IMR-90 (cell line): Measurements from ENCODE around the gene PIP4K2A. TPM values are rescaled to one million over a fixed set of nuclear protein-coding genes. Genes with fewer than 3 reads are reported as not detected.

Experiments used
- ATAC-seq: fragments of 200-7000 bp; cut with Tn5 transposase; 2 replicates; pipeline ENCODE4 v1.9.1; 2020; ENCODE audit warnings: low read depth, mild to moderate bottlenecking, moderate library complexity
- BruUV-seq: library from RNA; stranded (reverse); fragments of 400-500 nt; replicated peaks from 2 replicates; lab custom pipeline; 2021; lab: Mats Ljungman, UMichigan
- CTCF ChIA-PET: fragments of 300-600 bp; formaldehyde crosslinking; extraction: SDS; loops from one replicate; lab custom pipeline; 2021; ENCODE audit warnings: antibody characterized with exemption; lab: Yijun Ruan, JAX
- POLR2A ChIA-PET: fragments of 300-600 bp; sonication (Branson Sonifier 250); formaldehyde crosslinking; loops from one replicate; lab custom pipeline; 2022; ENCODE audit warnings: antibody characterized with exemption; ENCODE audit not compliant: unreplicated experiment; lab: Charles Lee
- DNase-seq: peaks from one replicate; pipeline ENCODE4 v3.0.0; 2013
- H2AFZ ChIP-seq: replicated peaks from 2 replicates; pipeline ENCODE3; 2013; ENCODE audit warnings: low read length, mild to moderate bottlenecking; ENCODE audit not compliant: poor library complexity
- H2AK5ac ChIP-seq: 2 replicates; pipeline ENCODE4 v1.6.1; 2013; ENCODE audit warnings: low read depth, low read length, inconsistent platforms
- H2AK9ac ChIP-seq: replicated peaks from 2 replicates; pipeline ENCODE3; 2013; ENCODE audit warnings: mild to moderate bottlenecking, low read depth, low read length, moderate library complexity; ENCODE audit not compliant: poor library complexity
- H2BK120ac ChIP-seq: 2 replicates; pipeline ENCODE4 v1.6.1; 2013; ENCODE audit warnings: low read depth, low read length, inconsistent platforms
- H2BK15ac ChIP-seq: 3 replicates; pipeline ENCODE4 v1.6.1; 2013; ENCODE audit warnings: low read depth, low read length, inconsistent platforms
- H2BK20ac ChIP-seq: 2 replicates; pipeline ENCODE4 v1.6.1; 2013; ENCODE audit warnings: low read depth, mild to moderate bottlenecking, inconsistent platforms, low read length, moderate library complexity
- H2BK5ac ChIP-seq: 2 replicates; pipeline ENCODE4 v1.6.1; 2013; ENCODE audit warnings: mild to moderate bottlenecking, low read depth, low read length, inconsistent platforms; ENCODE audit not compliant: poor library complexity, severe bottlenecking
- H3K14ac ChIP-seq: replicated peaks from 2 replicates; pipeline ENCODE4 v1.6.1; 2013; ENCODE audit warnings: low read depth, low read length, inconsistent platforms
- H3K18ac ChIP-seq: 2 replicates; pipeline ENCODE4 v1.6.1; 2013; ENCODE audit warnings: low read depth, low read length, control low read depth
- H3K23ac ChIP-seq: 2 replicates; pipeline ENCODE4 v1.6.1; 2013; ENCODE audit warnings: low read depth, low read length, inconsistent platforms
- H3K27ac ChIP-seq: 2 replicates; pipeline ENCODE4 v1.5.1; 2013; ENCODE audit warnings: mild to moderate bottlenecking, control low read depth, low read length; ENCODE audit not compliant: insufficient read depth
- H3K27me3 ChIP-seq: 2 replicates; pipeline ENCODE4 v1.6.1; 2013; ENCODE audit warnings: low read length; ENCODE audit not compliant: control insufficient read depth, insufficient read depth
- H3K36me3 ChIP-seq: 2 replicates; pipeline ENCODE4 v1.6.1; 2013; ENCODE audit warnings: low read length, mixed read lengths; ENCODE audit not compliant: control insufficient read depth, insufficient read depth
- H3K4ac ChIP-seq: 2 replicates; pipeline ENCODE4 v1.6.1; 2013; ENCODE audit warnings: low read depth, low read length, inconsistent platforms
- H3K4me1 ChIP-seq: 2 replicates; pipeline ENCODE4 v1.6.1; 2013; ENCODE audit warnings: low read length, mixed read lengths; ENCODE audit not compliant: control insufficient read depth, insufficient read depth
- H3K4me2 ChIP-seq: 2 replicates; pipeline ENCODE4 v1.6.1; 2013; ENCODE audit warnings: low read depth, mild to moderate bottlenecking, control low read depth, low read length, moderate library complexity
- H3K4me3 ChIP-seq: 2 replicates; pipeline ENCODE4 v1.5.1; 2013; ENCODE audit warnings: low read depth, mild to moderate bottlenecking, control low read depth, low read length, moderate library complexity; ENCODE audit not compliant: insufficient read depth
- H3K56ac ChIP-seq: 2 replicates; pipeline ENCODE4 v1.6.1; 2013; ENCODE audit warnings: low read length, inconsistent platforms; ENCODE audit not compliant: insufficient read depth; ENCODE audit errors: extremely low read depth
- H3K79me1 ChIP-seq, 2 experiments: 2 replicates each; pipeline ENCODE4 v1.6.1; 2013; ENCODE audit warnings: low read length in 2 of 2, inconsistent platforms in 1 of 2, low read depth in 1 of 2
- H3K9ac ChIP-seq: 2 replicates; pipeline ENCODE4 v1.6.1; 2013; ENCODE audit warnings: low read depth, low read length, control low read depth
- H3K9me1 ChIP-seq: 2 replicates; pipeline ENCODE4 v1.6.1; 2013; ENCODE audit warnings: low read length, inconsistent platforms; ENCODE audit not compliant: insufficient read depth
- H3K9me3 ChIP-seq: 2 replicates; pipeline ENCODE4 v1.6.1; 2013; ENCODE audit warnings: low read length; ENCODE audit not compliant: control insufficient read depth, insufficient read depth
- H4K20me1 ChIP-seq: 2 replicates; pipeline ENCODE4 v1.6.1; 2013; ENCODE audit warnings: low read length, inconsistent platforms; ENCODE audit not compliant: insufficient read depth
- H4K5ac ChIP-seq: 2 replicates; pipeline ENCODE4 v1.6.1; 2013; ENCODE audit warnings: mild to moderate bottlenecking, low read depth, low read length, control low read depth
- H4K8ac ChIP-seq, 2 experiments: 2 replicates each; pipeline ENCODE4 v1.6.1; 2013; ENCODE audit warnings: low read depth in 2 of 2, low read length in 2 of 2, control low read depth in 1 of 2, inconsistent platforms in 1 of 2
- H4K91ac ChIP-seq: 2 replicates; pipeline ENCODE4 v1.6.1; 2013; ENCODE audit warnings: low read depth, low read length, inconsistent platforms; ENCODE audit not compliant: insufficient read depth
- BHLHE40 ChIP-seq: fragments of 150-350 bp; IDR thresholded peaks from 2 replicates; pipeline ENCODE4 v1.6.1; 2016; ENCODE audit warnings: mild to moderate bottlenecking, low read depth, low read length
- CEBPB ChIP-seq: IDR thresholded peaks from 2 replicates; pipeline ENCODE4 v1.6.1; 2012; ENCODE audit warnings: low read depth, low read length, improper control_type of control experiment
- CHD1 ChIP-seq: IDR thresholded peaks from 2 replicates; pipeline ENCODE4 v1.6.1; 2012; ENCODE audit warnings: low read depth, low read length, improper control_type of control experiment
- CTCF ChIP-seq: conservative IDR thresholded peaks from 2 replicates; pipeline ENCODE4 v1.5.1; 2012; ENCODE audit warnings: mild to moderate bottlenecking, low read depth, low read length, improper control_type of control experiment
- ELK1 ChIP-seq: fragments of 150-350 bp; IDR thresholded peaks from 2 replicates; pipeline ENCODE4 v1.6.1; 2016; ENCODE audit warnings: low read depth, mild to moderate bottlenecking, low read length, moderate library complexity, borderline replicate concordance
- MAFK ChIP-seq: IDR thresholded peaks from 2 replicates; pipeline ENCODE4 v1.6.1; 2012; ENCODE audit warnings: low read depth, low read length, improper control_type of control experiment
- MAZ ChIP-seq: IDR thresholded peaks from 2 replicates; pipeline ENCODE4 v1.6.1; 2012; ENCODE audit warnings: low read depth, mild to moderate bottlenecking, low read length, improper control_type of control experiment, moderate library complexity, borderline replicate concordance
- MXI1 ChIP-seq: IDR thresholded peaks from 2 replicates; pipeline ENCODE4 v1.6.1; 2012; ENCODE audit warnings: low read depth, mild to moderate bottlenecking, low read length, moderate library complexity, borderline replicate concordance
- NFE2L2 ChIP-seq: fragments of 150-350 bp; IDR thresholded peaks from 2 replicates; pipeline ENCODE4 v1.6.1; 2016; ENCODE audit warnings: low read depth, mild to moderate bottlenecking, low read length
- POLR2A ChIP-seq: IDR thresholded peaks from 2 replicates; pipeline ENCODE4 v1.6.1; 2012; ENCODE audit warnings: mild to moderate bottlenecking, low read depth, low read length
- RAD21 ChIP-seq: IDR thresholded peaks from 2 replicates; pipeline ENCODE4 v1.6.1; 2012; ENCODE audit warnings: low read length, improper control_type of control experiment
- RCOR1 ChIP-seq: IDR thresholded peaks from 2 replicates; pipeline ENCODE4 v1.6.1; 2012; ENCODE audit warnings: mild to moderate bottlenecking, low read length, improper control_type of control experiment; ENCODE audit not compliant: insufficient replicate concordance
- RFX5 ChIP-seq: IDR thresholded peaks from 2 replicates; pipeline ENCODE4 v1.8.0; 2012; ENCODE audit warnings: low read depth, mild to moderate bottlenecking, low read length, moderate library complexity
- SMC3 ChIP-seq: fragments of 150-350 bp; IDR thresholded peaks from 2 replicates; pipeline ENCODE4 v1.6.1; 2016; ENCODE audit warnings: low read depth, mild to moderate bottlenecking, antibody characterized with exemption, low read length, moderate library complexity
- USF2 ChIP-seq: fragments of 150-350 bp; IDR thresholded peaks from 2 replicates; pipeline ENCODE4 v1.6.1; 2017; ENCODE audit warnings: mild to moderate bottlenecking, antibody characterized with exemption, low read length, low read depth
- WGBS, 2 experiments: methylation state at CpG; one replicate each; pipeline versions ENCODE4 v1.1.5 to v1.1.7; 2013; ENCODE audit warnings: missing lambda C conversion rate in 2 of 2; ENCODE audit not compliant: insufficient read length in 1 of 2; ENCODE audit errors: extremely low coverage in 2 of 2; 5-methylcytosine and 5-hydroxymethylcytosine counted together
- dilution Hi-C: fragments of 300-500 bp; cut with HindIII; formaldehyde crosslinking; loops from one replicate; pipeline ENCODE4 v1.14.3; 2018; ENCODE audit warnings: low sequenced_read_pairs; ENCODE audit not compliant: unreplicated experiment
- in situ Hi-C: fragments of 300-500 bp; cut with MboI; formaldehyde crosslinking; loops from 3 replicates; pipeline ENCODE4 v1.14.3; 2019; ENCODE audit warnings: low sequenced_read_pairs, inconsistent platforms, mixed read lengths
- intact Hi-C: fragments of 100-400 bp; cut with micrococcal nuclease; formaldehyde crosslinking; loops from 2 replicates; pipeline ENCODE4 v1.10.0; 2022
- polyA plus RNA-seq, 3 experiments: library from polyadenylated mRNA; depleted of rRNA; stranded (reverse); fragments of >200 nt; gene quantifications; 2 replicates each; pipeline ENCODE4 v1.2.3, GENCODE V29; 2012; ENCODE audit warnings: low replicate concordance in 1 of 3
- total RNA-seq: library from RNA; depleted of rRNA; stranded (reverse); fragments of >200 nt; gene quantifications from 2 replicates; pipeline ENCODE4 v1.2.3, GENCODE V29; 2012

PIP4K2A gene
- total and polyA plus RNA-seq, 2 of the 4 experiments (the other 2 are of a cell fraction): 9.8 to 18.1 TPM

- Histone ChIP-seq H2AK9ac (no peak overlapping the region), H2BK15ac (peak overlapping the region; percentile 37; the same call in 2 of the 3 replicates), H2BK120ac (peak overlapping the region; percentile 21), H3K56ac (no peak overlapping the region), H3K9me3 (no peaks in the 10 kb centered on the region), H4K8ac (peak overlapping the region; percentile 20 to 64; a peak in 3 of 4 replicates), H4K20me1 (no peaks in the 10 kb centered on the region), H3K4me2 (peak overlapping the region; percentile 80), H2BK5ac (peak overlapping the region; percentile 46), H4K91ac (peak overlapping the region; percentile 38), H3K4ac (peak overlapping the region; percentile 44), H3K79me1 (peaks cover 41 to 72% of the 10 kb centered on the region in 2 experiments), H3K14ac (peak overlapping the region; percentile 65), H3K27ac (peak overlapping the region; percentile 18; the same call in 1 of the 2 replicates), H3K27me3 (no peaks in the 10 kb centered on the region), H2BK20ac (peak overlapping the region; percentile 93), H2AK5ac (peak overlapping the region; percentile 94), H3K9ac (no peak overlapping the region), H3K18ac (peak overlapping the region; percentile 3), H3K4me1 (peaks cover 12% of the 10 kb centered on the region), H3K9me1 (peaks cover 18% of the 10 kb centered on the region), H3K4me3 (no peak overlapping the region), H3K23ac (0 out of 2 replicates have a peak overlapping the region, but pooled peaks have one; percentile 0), H2AFZ (peak overlapping the region; percentile 44), H4K5ac (peak overlapping the region; percentile 64), H3K36me3 (no peaks in the 10 kb centered on the region)
- DNase-seq: no peak
- in situ Hi-C loops: no loop called here
- BruUV-seq: no TSS peak
- ChIA-PET POLR2A (no interaction called here), CTCF (interaction anchor here (0.8 to 1.0 kb wide), 2 partner anchors 26 to 47 kb away, joined by 3 to 5 read pairs; no protein-coding TSS in a partner anchor)
- no CpG with 5 or more reads among the region's 8 CpGs for WGBS, 2 experiments
- intact Hi-C loops: no loop called here
- dilution Hi-C loops: no loop called here
- ATAC-seq: no peak
- TF ChIP-seq CEBPB (no peak), MAZ (no peak), NFE2L2 (no peak), RFX5 (no peak), USF2 (no peak), MAFK (no peak), RAD21 (no peak), ELK1 (no peak), BHLHE40 (no peak), CHD1 (no peak), POLR2A (no peak), RCOR1 (no peak), CTCF (no peak), MXI1 (no peak), SMC3 (no peak)
These were observed 58.3 kb downstream of the PIP4K2A start for GRCh38 chr10:22656036-22656435.
